Measurements from ENCODE around the gene KRTAP12-1. TPM values are rescaled to one million over a fixed set of nuclear protein-coding genes. Genes with fewer than 3 reads are reported as not detected.

KRTAP12-1 gene
- polyA plus RNA-seq, 3 donors = not detected

GRCh38 chr21:44702973-44703730, 21.2 kb upstream of the KRTAP12-1 start:
- Histone ChIP-seq H3K4me1 (ENCODE audit: control insufficient read depth in 1 of 2, insufficient read depth in 2 of 2, low read length in 2 of 2) (no peaks in the 10 kb centered on the region), H3K9ac (ENCODE audit: insufficient read depth, low read length, poor library complexity, severe bottlenecking) (no peak overlapping the region), H4K20me1 (ENCODE audit: insufficient read depth, low read length) (no peaks in the 10 kb centered on the region), H3K79me2 (ENCODE audit: insufficient read depth, low read length) (no peaks in the 10 kb centered on the region), H3K9me3 (replicated peaks in 1 of 2; ENCODE audit: control insufficient read depth in 1 of 2, insufficient read depth in 1 of 2, low read length in 2 of 2) (peaks cover 7 to 11% of the 10 kb centered on the region in 2 donors), H2AFZ (ENCODE audit: insufficient read depth, low read depth, low read length, poor library complexity, severe bottlenecking) (no peak overlapping the region), H3K27ac (ENCODE audit: low read depth in 1 of 2, low read length in 2 of 2) (no peak overlapping the region), H3K36me3 (replicated peaks in 1 of 2; ENCODE audit: control insufficient read depth in 1 of 2, insufficient read depth in 2 of 2, low read length in 2 of 2) (no peaks in the 10 kb centered on the region), H3K27me3 (ENCODE audit: control insufficient read depth in 2 of 2, insufficient read depth in 2 of 2, low read length in 2 of 2) (peaks cover 21 to 72% of the 10 kb centered on the region in 2 donors), H3K4me3 (replicated peaks in 1 of 3; ENCODE audit: low read depth in 2 of 3, low read length in 3 of 3) (no peak overlapping the region), H3K4me2 (replicated peaks; ENCODE audit: extremely low read depth, low read length, poor library complexity, severe bottlenecking) (no peak overlapping the region)
- H3K27me3 Mint-ChIP-seq (ENCODE audit: low read depth in 3 of 3) = peaks cover 74 to 97% (median 74%) of the 10 kb centered on the region in 3 donors
- no peak for DNase-seq
- H3K4me3 Mint-ChIP-seq = no peak overlapping the region
- TF ChIP-seq, protein P1, sequence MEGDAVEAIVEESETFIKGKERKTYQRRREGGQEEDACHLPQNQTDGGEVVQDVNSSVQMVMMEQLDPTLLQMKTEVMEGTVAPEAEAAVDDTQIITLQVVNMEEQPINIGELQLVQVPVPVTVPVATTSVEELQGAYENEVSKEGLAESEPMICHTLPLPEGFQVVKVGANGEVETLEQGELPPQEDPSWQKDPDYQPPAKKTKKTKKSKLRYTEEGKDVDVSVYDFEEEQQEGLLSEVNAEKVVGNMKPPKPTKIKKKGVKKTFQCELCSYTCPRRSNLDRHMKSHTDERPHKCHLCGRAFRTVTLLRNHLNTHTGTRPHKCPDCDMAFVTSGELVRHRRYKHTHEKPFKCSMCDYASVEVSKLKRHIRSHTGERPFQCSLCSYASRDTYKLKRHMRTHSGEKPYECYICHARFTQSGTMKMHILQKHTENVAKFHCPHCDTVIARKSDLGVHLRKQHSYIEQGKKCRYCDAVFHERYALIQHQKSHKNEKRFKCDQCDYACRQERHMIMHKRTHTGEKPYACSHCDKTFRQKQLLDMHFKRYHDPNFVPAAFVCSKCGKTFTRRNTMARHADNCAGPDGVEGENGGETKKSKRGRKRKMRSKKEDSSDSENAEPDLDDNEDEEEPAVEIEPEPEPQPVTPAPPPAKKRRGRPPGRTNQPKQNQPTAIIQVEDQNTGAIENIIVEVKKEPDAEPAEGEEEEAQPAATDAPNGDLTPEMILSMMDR (IDR thresholded peaks at IDR 0.05) = no peak
- H3K9me3 Mint-ChIP-seq = peaks cover 8 to 35% (median 20%) of the 10 kb centered on the region in 7 donors
- 55% methylated on average over 15 of the region's 16 CpGs for WGBS (ENCODE audit: insufficient coverage)
- H3K4me1 Mint-ChIP-seq = no peaks in the 10 kb centered on the region
- intact Hi-C loops (cut with micrococcal nuclease) = no loop called here
- H3K36me3 Mint-ChIP-seq = peaks cover 0 to 8% of the 10 kb centered on the region in 2 donors
- no peak overlapping the region for H3K27ac Mint-ChIP-seq

- Mint-ChIP-seq H3K27ac (no peak overlapping the region), H3K36me3 (peaks cover 0 to 8% of the 10 kb centered on the region in 2 donors), H3K9me3 (peaks cover 8 to 32% (median 21%) of the 10 kb centered on the region in 7 donors), H3K27me3 (ENCODE audit: low read depth in 3 of 3) (peaks cover 74 to 97% (median 74%) of the 10 kb centered on the region in 3 donors), H3K4me3 (peak overlapping the region in 1 of 2 donors; percentile 2), H3K4me1 (no peaks in the 10 kb centered on the region)
- H3K36me3 ChIP-seq (replicated peaks in 1 of 2; ENCODE audit: control insufficient read depth in 1 of 2, insufficient read depth in 2 of 2, low read length in 2 of 2) = no peaks in the 10 kb centered on the region
- intact Hi-C loops (cut with micrococcal nuclease) = no loop called here
- no peak overlapping the region for H2AFZ ChIP-seq (ENCODE audit: insufficient read depth, low read depth, low read length, poor library complexity, severe bottlenecking)
- H3K4me2 ChIP-seq (replicated peaks; ENCODE audit: extremely low read depth, low read length, poor library complexity, severe bottlenecking) = no peak overlapping the region
- H3K9ac ChIP-seq (ENCODE audit: insufficient read depth, low read length, poor library complexity, severe bottlenecking) = no peak overlapping the region
- H4K20me1 ChIP-seq (ENCODE audit: insufficient read depth, low read length) = no peaks in the 10 kb centered on the region
- TF ChIP-seq, protein P1 (IDR thresholded peaks at IDR 0.05) = no peak
- WGBS (ENCODE audit: insufficient coverage) = 75% methylated on average over 19 of the region's 22 CpGs
- no peaks in the 10 kb centered on the region for H3K79me2 ChIP-seq (ENCODE audit: insufficient read depth, low read length)
- DNase-seq = no peak
- no peak overlapping the region for H3K27ac ChIP-seq (ENCODE audit: low read depth in 1 of 2, low read length in 2 of 2)
- peaks cover 15 to 72% of the 10 kb centered on the region in 2 donors for H3K27me3 ChIP-seq (ENCODE audit: control insufficient read depth in 2 of 2, insufficient read depth in 2 of 2, low read length in 2 of 2)
- H3K9me3 ChIP-seq (replicated peaks in 1 of 2; ENCODE audit: control insufficient read depth in 1 of 2, insufficient read depth in 1 of 2, low read length in 2 of 2) = peaks cover 7 to 11% of the 10 kb centered on the region in 2 donors
- H3K4me3 ChIP-seq (replicated peaks in 1 of 3; ENCODE audit: low read depth in 2 of 3, low read length in 3 of 3) = no peak overlapping the region
- H3K4me1 ChIP-seq (ENCODE audit: control insufficient read depth in 1 of 2, insufficient read depth in 2 of 2, low read length in 2 of 2) = no peaks in the 10 kb centered on the region
Measured at GRCh38 chr21:44702111-44702972, 20.4 kb upstream of the KRTAP12-1 start.

Measured in CD14-positive monocyte (primary cell).